Neural cell (in vitro differentiated cells): ENCODE results near the gene SCART1.

Experiments
- CTCF ChIP-seq: fragments of 450-650 bp; IDR thresholded peaks from 2 replicates; pipeline ENCODE4 v1.5.1; 2014; ENCODE audit warnings: antibody characterized with exemption, mild to moderate bottlenecking, moderate library complexity; ENCODE audit not compliant: poor library complexity, severe bottlenecking
- MXI1 ChIP-seq: fragments of 450-650 bp; conservative IDR thresholded peaks from 2 replicates; pipeline ENCODE4 v1.6.1; 2014; ENCODE audit warnings: antibody characterized with exemption, mild to moderate bottlenecking; ENCODE audit not compliant: poor library complexity, severe bottlenecking
- RAD21 ChIP-seq: fragments of 450-650 bp; conservative IDR thresholded peaks from 2 replicates; pipeline ENCODE4 v1.6.1; 2014; ENCODE audit warnings: antibody characterized with exemption, mild to moderate bottlenecking, moderate library complexity
- REST ChIP-seq: IDR thresholded peaks from 2 replicates; pipeline ENCODE4 v1.6.1; 2012; ENCODE audit warnings: borderline replicate concordance
- SMC3 ChIP-seq: fragments of 450-650 bp; conservative IDR thresholded peaks from 2 replicates; pipeline ENCODE4 v1.6.1; 2014; ENCODE audit warnings: antibody characterized with exemption, mild to moderate bottlenecking, moderate library complexity; ENCODE audit not compliant: poor library complexity
- TAF1 ChIP-seq: IDR thresholded peaks from 2 replicates; pipeline ENCODE4 v1.6.1; 2012; ENCODE audit warnings: low read depth

GRCh38 chr10:133405272-133405671 is 48.5 kb upstream of the SCART1 start:
- TF ChIP-seq CTCF, result no peak
- TF ChIP-seq REST, result no peak
- TF ChIP-seq TAF1, result no peak
- no peak for TF ChIP-seq MXI1
- TF ChIP-seq SMC3, result no peak
- TF ChIP-seq RAD21, result no peak
